C4-2B (cell line): ENCODE data around the gene FCHSD2.

ENCODE experiments used
- CTCF ChIP-seq: fragments of 450-650 bp; conservative IDR thresholded peaks from 2 replicates; pipeline ENCODE4 v1.5.1; 2017; ENCODE audit warnings: mild to moderate bottlenecking
- ZFX ChIP-seq: fragments of 450-650 bp; IDR thresholded peaks from 2 replicates; pipeline ENCODE4 v1.6.1; 2017

GRCh38 chr11:72951193-72951592, 190.9 kb downstream of the FCHSD2 start:
- TF ChIP-seq CTCF: no peak
- no peak for TF ChIP-seq ZFX
